ENCODE data around the gene SSBP4.
"Not testable (repeated sequence)": the region's sequence is repeated elsewhere in the genome, so short reads cannot be mapped to it uniquely, and the experiment has no call there.

Gene SSBP4

DNA sequence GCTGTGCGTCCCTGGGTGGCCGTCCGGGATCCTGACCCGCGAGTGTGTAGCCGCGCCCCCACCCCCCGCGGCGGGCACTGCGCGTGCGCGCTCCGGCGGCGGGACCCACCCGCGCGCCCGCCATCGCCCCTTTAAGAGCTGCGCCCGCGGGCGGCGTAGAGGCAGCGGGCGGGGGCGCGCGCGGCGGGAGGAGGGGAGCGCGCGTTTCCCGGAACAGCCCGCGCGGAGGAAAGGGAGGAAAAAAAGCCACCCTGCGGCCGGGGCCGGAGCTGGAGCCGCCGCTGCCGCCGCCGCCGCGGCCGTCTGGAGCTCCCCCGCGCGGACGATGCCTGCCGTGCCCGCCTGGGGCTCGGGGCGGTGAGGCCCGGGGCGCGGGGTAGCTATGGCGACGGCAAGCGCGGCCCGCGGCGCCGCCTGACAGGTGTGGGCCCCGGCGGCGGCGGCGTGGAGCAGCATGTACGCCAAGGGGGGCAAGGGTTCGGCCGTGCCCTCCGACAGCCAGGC is at the start of gene SSBP4:
Gene SSBP4 (plus strand): TSS at position 204 of the 504 bp plus-strand sequence. CDS start 251 bp downstream, at position 455.
- Mint-ChIP-seq H3K27me3 (peaks cover 12% of the 10 kb centered on the region), H3K9me3 (no peaks in the 10 kb centered on the region), H3K27ac (peak within 1 kb of the TSS; percentile 79), H3K4me3 (peak within 1 kb of the TSS; percentile 94), H3K4me1 (peaks cover 66% of the 10 kb centered on the region), H3K36me3 (no peaks in the 10 kb centered on the region)

DNA sequence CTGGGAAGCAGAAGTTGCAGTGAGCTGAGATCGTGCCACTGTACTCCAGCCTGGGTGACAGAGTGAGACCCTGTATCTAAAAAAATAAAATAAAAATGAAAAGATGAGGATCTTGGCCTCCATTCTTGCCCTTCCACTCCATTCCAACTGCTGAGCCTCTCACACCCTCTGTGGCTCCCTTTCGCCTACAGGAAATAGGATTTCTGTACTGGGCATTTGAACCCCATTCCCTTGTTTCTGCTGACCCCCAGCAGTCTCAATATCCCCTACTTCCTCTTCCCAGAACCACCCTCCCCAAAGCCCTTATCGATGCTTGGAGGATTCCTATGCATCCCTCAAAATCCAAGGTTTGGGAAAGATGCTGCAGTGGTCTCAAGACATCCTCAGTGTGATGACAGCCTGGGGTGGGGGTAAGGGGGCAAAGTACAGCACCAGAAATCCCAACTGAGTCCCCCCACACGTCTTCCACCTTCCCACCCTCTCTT is 45.7 kb upstream of the SSBP4 start:
- H3K9me3 Mint-ChIP-seq, result no peaks in the 10 kb centered on the region
- H3K36me3 Mint-ChIP-seq, result no peaks in the 10 kb centered on the region
- peaks cover 10% of the 10 kb centered on the region for H3K4me1 Mint-ChIP-seq
- H3K27ac Mint-ChIP-seq, result no peak overlapping the region
- no peak overlapping the region for H3K4me3 Mint-ChIP-seq
- peaks cover 1% of the 10 kb centered on the region for H3K27me3 Mint-ChIP-seq

DNA sequence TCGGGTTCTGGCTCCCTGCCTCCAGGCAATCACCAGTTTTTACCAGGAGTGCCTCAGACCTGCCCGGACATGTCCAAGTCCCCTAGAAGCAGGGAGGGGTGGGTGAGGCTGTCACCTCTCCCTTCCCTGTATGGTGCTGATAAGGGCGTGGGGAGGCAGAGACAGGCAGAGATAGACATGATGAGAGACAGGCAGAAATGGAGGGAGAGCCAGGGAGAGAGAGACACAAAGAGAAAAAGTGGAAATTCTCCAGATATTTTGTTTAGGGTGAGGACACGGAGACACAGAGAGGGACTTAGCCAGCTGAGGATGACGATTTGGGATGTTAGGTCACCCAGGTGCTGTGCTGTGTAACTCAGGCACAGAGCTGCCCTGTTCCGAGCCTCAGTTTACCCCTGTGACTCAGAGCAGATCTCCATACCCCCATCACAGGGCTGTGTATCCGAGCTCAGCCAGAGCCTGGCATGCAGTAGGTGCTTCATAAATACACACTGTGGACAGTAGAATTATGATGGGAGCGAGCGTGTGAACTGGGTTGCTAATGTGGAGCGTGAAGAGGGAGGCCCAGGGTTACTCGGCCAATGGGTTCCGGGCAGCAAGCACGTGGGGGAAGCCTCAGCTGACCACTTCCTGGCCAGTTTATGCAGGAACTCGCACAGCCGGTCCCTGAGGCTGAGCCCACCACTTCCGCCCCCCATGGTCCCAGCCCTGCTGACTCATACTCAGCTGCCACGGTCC is 45.1 kb upstream of the SSBP4 start:
- H3K4me3 Mint-ChIP-seq, result no peak overlapping the region
- no peak overlapping the region for H3K27ac Mint-ChIP-seq
- peaks cover 10% of the 10 kb centered on the region for H3K4me1 Mint-ChIP-seq
- H3K27me3 Mint-ChIP-seq, result peaks cover 1% of the 10 kb centered on the region
- H3K9me3 Mint-ChIP-seq, result no peaks in the 10 kb centered on the region
- H3K36me3 Mint-ChIP-seq, result no peaks in the 10 kb centered on the region

DNA sequence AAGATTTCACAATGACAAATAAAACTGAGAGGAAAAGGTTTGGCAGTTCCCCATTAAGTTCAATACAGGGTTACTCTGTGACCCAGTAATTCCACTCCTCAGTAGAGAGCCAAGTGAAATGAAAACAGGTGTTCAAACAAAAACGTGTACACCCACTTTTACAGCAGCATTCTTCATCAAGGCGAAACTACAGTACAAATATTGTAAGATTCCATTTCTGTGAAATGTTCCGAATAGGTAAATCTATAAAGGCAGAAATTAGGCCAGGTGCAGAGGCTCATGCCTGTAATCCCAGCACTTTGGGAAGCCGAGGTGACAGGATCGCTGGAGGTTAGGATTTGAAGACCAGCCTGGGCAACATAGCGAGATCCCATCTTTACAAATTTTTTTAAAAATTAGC is 42.2 kb upstream of the SSBP4 start:
- Mint-ChIP-seq H3K4me1 (peaks cover 10% of the 10 kb centered on the region), H3K27ac (no peak overlapping the region), H3K9me3 (no peaks in the 10 kb centered on the region), H3K27me3 (peaks cover 1% of the 10 kb centered on the region), H3K36me3 (no peaks in the 10 kb centered on the region), H3K4me3 (no peak overlapping the region)

DNA sequence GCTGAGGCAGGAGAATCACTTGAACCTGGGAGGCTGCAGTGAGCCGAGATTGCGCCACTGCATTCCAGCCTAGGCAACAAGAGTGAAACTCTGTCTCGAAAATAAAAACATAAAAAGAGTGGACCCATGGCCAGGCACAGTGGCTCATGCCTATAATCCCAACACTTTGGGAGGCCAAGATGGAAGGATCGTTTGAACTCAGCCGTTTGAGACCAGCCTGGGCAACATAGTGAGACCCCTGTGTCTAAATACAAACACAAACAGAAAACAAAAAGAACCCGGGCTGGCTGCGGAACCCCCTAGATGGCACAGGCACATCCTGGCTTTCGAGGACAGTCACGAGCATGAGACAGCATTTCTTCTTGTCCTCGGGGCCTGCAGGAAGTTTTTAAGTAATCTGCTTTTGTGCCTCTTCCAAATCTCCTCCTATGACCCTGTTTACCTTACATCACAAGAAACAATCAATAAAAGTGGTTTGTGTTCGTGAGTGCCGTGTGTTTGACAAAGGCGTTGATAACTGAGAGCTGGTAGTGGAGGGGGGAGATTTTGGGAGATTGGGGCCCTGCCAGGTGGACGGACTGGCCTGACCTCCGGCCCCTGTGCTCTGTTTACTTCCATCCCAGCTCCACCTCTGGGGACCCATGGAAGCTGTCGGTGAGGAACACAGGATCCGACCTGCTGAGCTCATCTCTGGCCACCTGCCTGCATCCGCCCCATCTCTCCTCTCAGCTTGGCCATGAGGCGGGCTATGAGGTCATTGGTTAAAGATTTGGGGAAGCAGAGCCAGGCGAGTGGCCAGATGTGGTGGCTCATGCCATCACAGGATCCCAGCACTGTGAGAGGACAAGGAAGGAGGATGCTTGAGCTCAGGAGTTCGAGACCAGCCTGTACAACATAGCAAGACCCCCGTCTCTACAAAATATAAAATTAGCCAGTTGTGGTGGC is 39.1 kb upstream of the SSBP4 start:
- Mint-ChIP-seq H3K4me1 (no peaks in the 10 kb centered on the region), H3K27ac (no peak overlapping the region), H3K36me3 (no peaks in the 10 kb centered on the region), H3K4me3 (no peak overlapping the region), H3K27me3 (peaks cover 6% of the 10 kb centered on the region), H3K9me3 (no peaks in the 10 kb centered on the region)

DNA sequence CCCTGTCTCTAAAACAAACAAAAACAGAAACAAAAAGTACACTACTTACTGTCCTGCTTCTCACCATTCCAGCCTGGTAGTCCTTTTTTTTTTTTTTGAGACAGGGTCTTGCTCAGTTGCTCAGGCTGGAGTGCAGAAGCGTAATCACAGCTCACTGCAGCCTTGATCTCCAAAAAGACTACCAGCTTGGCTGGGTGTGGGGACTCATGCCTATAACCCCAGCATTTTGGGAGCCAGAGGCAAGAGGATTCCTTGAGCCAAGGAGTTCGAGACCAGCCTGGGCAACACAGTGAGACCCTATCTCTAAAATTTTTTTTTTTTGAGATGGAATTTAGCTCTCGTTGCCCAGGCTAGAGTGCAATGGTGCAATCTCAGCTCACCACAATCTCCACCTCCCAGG is 38.4 kb upstream of the SSBP4 start:
- Mint-ChIP-seq H3K4me3 (no peak overlapping the region), H3K36me3 (no peaks in the 10 kb centered on the region), H3K4me1 (no peaks in the 10 kb centered on the region), H3K27me3 (peaks cover 10% of the 10 kb centered on the region), H3K27ac (no peak overlapping the region), H3K9me3 (no peaks in the 10 kb centered on the region)

DNA sequence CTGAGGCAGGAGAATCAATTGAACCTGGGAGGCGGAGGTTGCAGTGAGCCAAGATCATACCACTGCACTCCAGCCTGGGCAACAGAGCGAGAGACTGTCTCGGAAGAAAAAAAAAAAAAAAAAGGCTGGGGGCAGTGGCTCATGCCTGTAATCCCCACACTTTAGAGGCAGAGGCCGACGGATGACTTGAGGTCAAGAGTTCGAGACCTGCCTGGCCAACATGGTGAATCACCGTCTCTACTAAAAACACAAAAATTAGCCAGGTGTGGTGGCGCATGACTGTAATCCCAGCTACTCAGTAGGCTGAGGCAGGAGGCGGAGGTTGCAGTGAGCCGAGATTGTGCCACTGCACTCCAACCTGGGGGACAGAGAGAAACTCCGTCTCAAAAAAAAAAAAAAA is 35.6 kb upstream of the SSBP4 start:
- not testable (repeated sequence) for H3K4me1 Mint-ChIP-seq, H3K36me3 Mint-ChIP-seq, H3K27ac Mint-ChIP-seq, H3K4me3 Mint-ChIP-seq, H3K9me3 Mint-ChIP-seq
- peaks cover 14% of the 10 kb centered on the region for H3K27me3 Mint-ChIP-seq

DNA sequence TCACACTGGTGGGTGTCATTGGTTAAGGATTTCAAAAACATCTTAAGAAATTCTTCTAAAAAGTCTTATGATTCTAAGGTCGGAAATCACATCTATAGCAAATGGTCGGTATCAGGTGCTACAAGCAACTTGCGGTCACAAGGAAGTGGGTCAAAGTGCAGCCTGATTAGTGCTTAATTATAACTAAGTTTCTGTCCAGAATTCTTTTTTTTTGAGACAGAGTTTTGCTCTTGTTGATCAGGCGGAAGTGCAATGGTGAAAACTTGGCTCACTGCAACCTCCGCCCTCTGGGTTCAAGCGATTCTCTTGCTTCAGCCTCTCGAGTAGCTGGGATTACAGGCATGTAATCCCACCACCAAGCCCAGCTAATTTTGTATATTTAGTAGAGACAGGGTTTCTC is 34.4 kb upstream of the SSBP4 start:
- Mint-ChIP-seq H3K36me3 (no peaks in the 10 kb centered on the region), H3K9me3 (no peaks in the 10 kb centered on the region), H3K4me1 (peaks cover 9% of the 10 kb centered on the region), H3K4me3 (no peak overlapping the region), H3K27me3 (peaks cover 14% of the 10 kb centered on the region), H3K27ac (no peak overlapping the region)

DNA sequence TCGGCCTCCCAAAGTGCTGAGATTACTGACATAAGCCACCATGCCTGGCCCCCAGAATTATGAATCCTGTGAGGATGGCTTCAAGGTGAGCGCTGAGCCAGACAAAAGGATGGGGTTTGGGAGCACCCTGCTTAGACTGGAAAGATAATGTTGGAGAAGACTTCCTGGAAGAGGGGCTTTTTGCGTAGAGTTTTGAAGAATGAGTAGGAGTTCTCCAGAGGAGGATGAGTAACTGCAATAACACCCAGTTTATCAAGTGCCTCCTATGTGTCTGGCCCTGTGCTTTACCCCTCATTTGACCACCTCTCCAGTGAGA is 33.9 kb upstream of the SSBP4 start:
- Mint-ChIP-seq H3K36me3 (no peaks in the 10 kb centered on the region), H3K27me3 (peaks cover 14% of the 10 kb centered on the region), H3K4me1 (peaks cover 9% of the 10 kb centered on the region), H3K9me3 (no peaks in the 10 kb centered on the region), H3K27ac (no peak overlapping the region), H3K4me3 (no peak overlapping the region)

DNA sequence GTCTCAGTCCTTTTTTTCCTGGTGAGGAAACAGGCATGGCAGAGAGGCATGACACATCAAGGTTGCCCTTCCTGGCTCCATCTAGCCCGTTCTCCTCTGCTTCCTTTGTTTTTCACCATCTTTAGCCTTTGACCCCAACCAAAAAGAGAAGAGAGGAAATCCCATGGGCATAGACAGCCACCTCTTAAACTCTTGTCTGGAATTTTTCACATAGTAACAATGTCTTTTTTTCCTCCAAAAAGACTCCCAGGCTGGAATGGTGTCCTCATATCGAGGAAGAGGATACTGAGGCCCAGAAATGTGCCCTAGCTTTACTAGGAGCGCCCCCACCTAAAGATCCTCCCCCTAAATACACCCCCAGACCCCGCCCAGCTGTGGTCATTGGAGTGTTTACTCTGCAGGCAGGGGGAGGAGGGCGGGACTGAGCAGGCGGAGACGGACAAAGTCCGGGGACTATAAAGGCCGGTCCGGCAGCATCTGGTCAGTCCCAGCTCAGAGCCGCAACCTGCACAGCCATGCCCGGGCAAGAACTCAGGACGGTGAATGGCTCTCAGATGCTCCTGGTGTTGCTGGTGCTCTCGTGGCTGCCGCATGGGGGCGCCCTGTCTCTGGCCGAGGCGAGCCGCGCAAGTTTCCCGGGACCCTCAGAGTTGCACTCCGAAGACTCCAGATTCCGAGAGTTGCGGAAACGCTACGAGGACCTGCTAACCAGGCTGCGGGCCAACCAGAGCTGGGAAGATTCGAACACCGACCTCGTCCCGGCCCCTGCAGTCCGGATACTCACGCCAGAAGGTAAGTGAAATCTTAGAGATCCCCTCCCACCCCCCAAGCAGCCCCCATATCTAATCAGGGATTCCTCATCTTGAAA is 33.3 kb upstream of the SSBP4 start, which contains the start of gene GDF15:
Gene GDF15 (plus strand): TSS at position 484 of the 868 bp plus-strand sequence. CDS start 32 bp downstream, at position 516.
- H3K36me3 Mint-ChIP-seq, result no peaks in the 10 kb centered on the region
- peaks cover 17% of the 10 kb centered on the region for H3K27me3 Mint-ChIP-seq
- H3K4me3 Mint-ChIP-seq, result no peak within 1 kb of the TSS
- H3K4me1 Mint-ChIP-seq, result peaks cover 9% of the 10 kb centered on the region
- no peak within 1 kb of the TSS for H3K27ac Mint-ChIP-seq
- H3K9me3 Mint-ChIP-seq, result no peaks in the 10 kb centered on the region

DNA sequence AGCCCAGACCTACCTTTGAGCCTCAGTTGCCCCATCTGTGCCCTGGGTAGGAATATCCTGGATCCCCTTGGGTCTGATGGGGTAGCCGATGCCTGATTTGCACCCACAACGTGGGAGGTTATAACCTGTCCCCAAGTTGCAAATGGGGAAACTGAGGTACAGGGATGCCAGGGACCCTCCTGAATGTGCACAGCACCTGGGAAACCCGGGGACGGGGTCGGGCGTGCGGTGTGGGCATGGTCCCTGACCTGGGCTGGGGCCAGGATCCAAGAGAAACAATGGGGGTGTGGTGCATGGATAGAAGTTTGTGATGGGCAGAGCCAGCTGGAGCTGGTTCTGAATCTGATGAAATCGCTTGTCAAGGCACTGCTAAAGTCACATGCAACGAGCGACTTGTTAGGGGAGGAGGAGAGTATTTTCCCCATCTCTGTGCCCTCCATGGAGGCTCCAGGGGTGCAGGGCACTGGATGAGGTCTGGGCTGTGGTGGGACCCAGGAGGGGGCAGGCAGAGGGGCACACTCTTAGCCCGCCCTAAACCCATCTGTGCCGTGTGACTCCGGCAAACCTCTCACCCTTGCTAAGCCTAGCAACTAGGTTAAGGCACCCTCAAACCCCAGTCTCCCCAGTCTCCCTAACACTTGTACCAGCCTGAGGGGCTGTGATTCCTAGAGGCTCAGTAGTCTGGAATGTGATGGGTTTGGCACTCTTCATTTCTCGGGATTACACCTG is 32.5 kb upstream of the SSBP4 start:
- Mint-ChIP-seq H3K4me1 (peaks cover 9% of the 10 kb centered on the region), H3K27me3 (peaks cover 19% of the 10 kb centered on the region), H3K4me3 (no peak overlapping the region), H3K36me3 (no peaks in the 10 kb centered on the region), H3K27ac (no peak overlapping the region), H3K9me3 (no peaks in the 10 kb centered on the region)

DNA sequence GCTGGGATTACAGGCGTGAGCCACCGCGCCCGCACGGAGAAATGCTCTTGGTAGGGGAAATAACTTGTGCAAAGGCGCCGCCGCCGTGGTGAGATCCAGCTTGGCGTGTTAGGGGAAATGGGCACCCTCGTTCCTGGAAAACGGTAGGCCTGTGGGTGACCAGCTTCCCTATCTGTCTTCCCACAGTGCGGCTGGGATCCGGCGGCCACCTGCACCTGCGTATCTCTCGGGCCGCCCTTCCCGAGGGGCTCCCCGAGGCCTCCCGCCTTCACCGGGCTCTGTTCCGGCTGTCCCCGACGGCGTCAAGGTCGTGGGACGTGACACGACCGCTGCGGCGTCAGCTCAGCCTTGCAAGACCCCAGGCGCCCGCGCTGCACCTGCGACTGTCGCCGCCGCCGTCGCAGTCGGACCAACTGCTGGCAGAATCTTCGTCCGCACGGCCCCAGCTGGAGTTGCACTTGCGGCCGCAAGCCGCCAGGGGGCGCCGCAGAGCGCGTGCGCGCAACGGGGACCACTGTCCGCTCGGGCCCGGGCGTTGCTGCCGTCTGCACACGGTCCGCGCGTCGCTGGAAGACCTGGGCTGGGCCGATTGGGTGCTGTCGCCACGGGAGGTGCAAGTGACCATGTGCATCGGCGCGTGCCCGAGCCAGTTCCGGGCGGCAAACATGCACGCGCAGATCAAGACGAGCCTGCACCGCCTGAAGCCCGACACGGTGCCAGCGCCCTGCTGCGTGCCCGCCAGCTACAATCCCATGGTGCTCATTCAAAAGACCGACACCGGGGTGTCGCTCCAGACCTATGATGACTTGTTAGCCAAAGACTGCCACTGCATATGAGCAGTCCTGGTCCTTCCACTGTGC is 30.9 kb upstream of the SSBP4 start:
- Mint-ChIP-seq H3K4me1 (peaks cover 9% of the 10 kb centered on the region), H3K36me3 (no peaks in the 10 kb centered on the region), H3K4me3 (peak overlapping the region; percentile 82), H3K9me3 (no peaks in the 10 kb centered on the region), H3K27me3 (peaks cover 20% of the 10 kb centered on the region), H3K27ac (peak overlapping the region; percentile 4)

DNA sequence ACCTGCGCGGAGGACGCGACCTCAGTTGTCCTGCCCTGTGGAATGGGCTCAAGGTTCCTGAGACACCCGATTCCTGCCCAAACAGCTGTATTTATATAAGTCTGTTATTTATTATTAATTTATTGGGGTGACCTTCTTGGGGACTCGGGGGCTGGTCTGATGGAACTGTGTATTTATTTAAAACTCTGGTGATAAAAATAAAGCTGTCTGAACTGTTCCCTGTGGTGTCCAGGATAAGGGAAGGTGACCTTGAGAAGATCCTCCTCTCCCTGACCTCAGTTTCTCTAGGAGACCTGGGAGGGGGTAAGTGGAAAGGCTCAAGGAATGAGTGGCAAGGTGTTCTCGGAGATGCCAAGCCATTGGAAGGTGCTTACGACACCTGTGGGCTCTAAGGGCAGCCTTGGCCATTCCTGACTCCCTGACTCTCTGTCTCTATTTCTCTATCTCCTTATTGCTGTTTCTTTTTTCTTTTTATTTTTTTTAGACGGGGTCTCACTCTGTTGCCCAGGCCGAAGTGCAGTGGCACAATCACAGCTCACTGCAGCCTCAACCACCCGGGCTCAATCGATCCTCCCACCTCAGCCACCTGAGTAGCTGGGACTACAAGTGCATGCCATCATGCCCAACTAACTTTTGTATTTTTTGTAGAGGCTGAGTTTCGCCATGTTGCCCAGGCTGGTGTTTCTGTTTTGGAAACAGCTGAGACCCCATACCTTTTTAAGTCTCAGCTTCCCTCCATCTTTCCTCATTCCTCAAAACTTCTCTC is 30.1 kb upstream of the SSBP4 start:
- H3K4me3 Mint-ChIP-seq, result peak overlapping the region; percentile 42
- peaks cover 9% of the 10 kb centered on the region for H3K4me1 Mint-ChIP-seq
- H3K9me3 Mint-ChIP-seq, result no peaks in the 10 kb centered on the region
- peaks cover 20% of the 10 kb centered on the region for H3K27me3 Mint-ChIP-seq
- H3K27ac Mint-ChIP-seq, result no peak overlapping the region
- no peaks in the 10 kb centered on the region for H3K36me3 Mint-ChIP-seq
